ENCODE results near the gene RGS14. TPM values are rescaled to one million over a fixed set of nuclear protein-coding genes. Genes with fewer than 3 reads are reported as not detected.

RGS14 gene
- total RNA-seq, 1 experiment from 2014 or later, result 9.4 TPM

- no peak overlapping the region for H3K4me2 ChIP-seq (ENCODE audit: low read length)
- H3K4me3 ChIP-seq (replicated peaks in 1 of 2; ENCODE audit: low read depth in 1 of 2, low read length in 2 of 2), result no peak overlapping the region
- no peaks in the 10 kb centered on the region for H4K20me1 ChIP-seq (ENCODE audit: insufficient read depth)
- no peak overlapping the region for H3K27ac ChIP-seq (ENCODE audit: low read depth, low read length)
- intact Hi-C loops (cut with micrococcal nuclease), result no loop called here
- TF ChIP-seq SIN3A (IDR thresholded peaks at IDR 0.05; ENCODE audit: low read depth) (no peak), CTCF (IDR thresholded peaks at IDR 0.05 in 2 of 3, conservative IDR thresholded peaks at IDR 0.05 in 1 of 3; ENCODE audit: borderline replicate concordance in 1 of 3, insufficient read depth in 1 of 3, low read depth in 2 of 3, low read length in 2 of 3) (no peak), MAX (IDR thresholded peaks at IDR 0.05) (no peak), EZH2phosphoT487 (IDR thresholded peaks at IDR 0.05; ENCODE audit: borderline replicate concordance) (no peak), POLR2A (IDR thresholded peaks at IDR 0.05; ENCODE audit: borderline replicate concordance, extremely low read depth, insufficient read depth, insufficient read length) (no peak), CEBPB (IDR thresholded peaks at IDR 0.05; ENCODE audit: low read depth) (no peak), ELF1 (IDR thresholded peaks at IDR 0.05; ENCODE audit: borderline replicate concordance, low read depth) (no peak), ZBTB33 (IDR thresholded peaks at IDR 0.05; ENCODE audit: extremely low read depth, insufficient replicate concordance, low read length) (no peak), POLR2AphosphoS5 (IDR thresholded peaks at IDR 0.05; ENCODE audit: low read depth, low read length) (no peak), REST (IDR thresholded peaks at IDR 0.05; ENCODE audit: low read depth) (no peak), CBX3 (IDR thresholded peaks at IDR 0.05; ENCODE audit: low read depth) (no peak), RAD21 (IDR thresholded peaks at IDR 0.05; ENCODE audit: low read depth) (no peak)
- no peaks in the 10 kb centered on the region for H3K9me3 ChIP-seq (ENCODE audit: control insufficient read depth in 1 of 2, insufficient read depth in 1 of 2, low read depth in 1 of 2, low read length in 2 of 2)
- POLR2A ChIA-PET, result interaction anchor here (0.6 to 1.2 kb wide), 3 partner anchors 18 to 245 kb away, joined by 3 read pairs; partner anchors contain the start of gene PDLIM7
- no peaks in the 10 kb centered on the region for H3K9me2 ChIP-seq (ENCODE audit: insufficient read depth)
- RAD21 ChIA-PET (ENCODE audit: low non-redundant PET in 1 of 2, low total read pairs in 2 of 2, uncharacterized antibody in 2 of 2, unreplicated experiment in 2 of 2), result no interaction called here
- ATAC-seq (no peak), DNase-seq (ENCODE audit: low read depth, low spot score) (no peak)
- no TSS peak for BruUV-seq (replicated peaks)
- no peak overlapping the region for H2AFZ ChIP-seq (ENCODE audit: low read depth, low read length, poor library complexity, severe bottlenecking)
- no peak overlapping the region for H3K9ac ChIP-seq (ENCODE audit: low read length)
- no peaks in the 10 kb centered on the region for H3K79me2 ChIP-seq (ENCODE audit: insufficient read depth, low read length)
- CTCF ChIA-PET, result interaction anchor here (0.7 kb wide), 1 partner anchor 18 kb away, joined by 3 read pairs; no protein-coding TSS in a partner anchor
- H3K27me3 ChIP-seq (ENCODE audit: insufficient read depth, low read length), result no peaks in the 10 kb centered on the region
- peaks cover 7 to 11% of the 10 kb centered on the region in 2 experiments; a peak in 3 of 4 replicates for H3K4me1 ChIP-seq (ENCODE audit: control insufficient read depth in 1 of 2, insufficient read depth in 2 of 2, low read length in 2 of 2)
- H3K36me3 ChIP-seq (ENCODE audit: control insufficient read depth in 1 of 2, insufficient read depth in 2 of 2, low read length in 2 of 2), result no peaks in the 10 kb centered on the region; a peak in 1 of 4 replicates
These were observed 29.9 kb upstream of the RGS14 start for GRCh38 chr5:177327539-177328522.

Data from HCT116 (cell line).